ENCODE measurements around the gene APRT. TPM values are rescaled to one million over a fixed set of nuclear protein-coding genes. Genes with fewer than 3 reads are reported as not detected.
A peak's percentile ranks its signal among the peaks of the same experiment; 100 is the strongest.

The APRT gene
- total RNA-seq, 2 donors from 2014 or later: 142 to 192 TPM

DNA sequence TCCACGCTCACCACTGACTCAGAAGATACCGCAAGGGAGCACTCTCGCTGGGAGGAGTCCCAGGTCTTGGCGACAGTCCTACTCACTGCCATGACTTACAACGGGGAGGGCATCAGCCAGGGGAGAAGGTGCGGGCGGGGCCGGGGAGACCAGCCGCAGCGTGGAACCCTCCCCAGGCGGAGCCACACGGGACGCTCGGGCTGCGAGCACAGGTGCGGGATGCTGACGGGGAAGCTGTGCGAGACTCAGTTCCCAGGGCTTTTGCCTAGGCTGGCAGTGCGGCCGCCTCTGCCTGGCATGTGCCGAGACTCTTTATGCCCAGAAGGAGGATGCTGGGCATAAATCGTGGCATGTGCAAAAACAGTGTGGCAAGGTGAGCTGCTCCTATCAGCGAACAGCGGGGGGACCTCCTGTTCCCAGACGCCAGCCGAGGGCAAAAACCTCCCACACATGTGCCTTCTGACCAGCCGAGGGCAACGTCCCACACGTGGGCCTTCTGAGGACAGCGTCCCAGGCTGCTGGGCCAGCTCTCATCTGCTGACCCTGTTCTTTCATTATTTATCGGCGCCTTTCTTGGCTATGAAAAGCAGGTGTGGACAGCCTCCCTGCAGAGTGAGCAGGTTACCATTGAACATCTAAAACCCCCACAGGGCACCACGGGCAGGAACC, 38.9 kb upstream of the APRT start:
- Mint-ChIP-seq H3K36me3 (no peaks in the 10 kb centered on the region), H3K27me3 (no peaks in the 10 kb centered on the region), H3K4me1 (ENCODE audit: low read depth in 2 of 2) (peaks cover 10 to 11% of the 10 kb centered on the region in 2 donors), H3K4me3 (no peak overlapping the region), H3K9me3 (no peaks in the 10 kb centered on the region), H3K27ac (no peak overlapping the region)
- DNase-seq (ENCODE audit: low spot score) (no peak), ATAC-seq (no peak)

GRCh38 chr16:88848557-88848956, 36.8 kb upstream of the APRT start:
- ATAC-seq (peak in 1 of 2 donors; percentile 6), DNase-seq (ENCODE audit: low spot score) (no peak)
- Mint-ChIP-seq H3K27ac (no peak overlapping the region), H3K4me1 (ENCODE audit: low read depth in 2 of 2) (peaks cover 0 to 7% of the 10 kb centered on the region in 2 donors), H3K36me3 (no peaks in the 10 kb centered on the region), H3K9me3 (no peaks in the 10 kb centered on the region), H3K27me3 (no peaks in the 10 kb centered on the region), H3K4me3 (no peak overlapping the region)

GRCh38 chr16:88847654-88848053, 35.9 kb upstream of the APRT start:
- Mint-ChIP-seq H3K4me3 (no peak overlapping the region), H3K9me3 (no peaks in the 10 kb centered on the region), H3K27ac (no peak overlapping the region), H3K4me1 (ENCODE audit: low read depth in 2 of 2) (peaks cover 0 to 6% of the 10 kb centered on the region in 2 donors), H3K36me3 (no peaks in the 10 kb centered on the region), H3K27me3 (no peaks in the 10 kb centered on the region)
- DNase-seq (ENCODE audit: low spot score) (no peak), ATAC-seq (no peak)

- ATAC-seq: no peak
- Mint-ChIP-seq H3K36me3 (no peaks in the 10 kb centered on the region), H3K27me3 (no peaks in the 10 kb centered on the region), H3K4me1 (ENCODE audit: low read depth in 2 of 2) (no peaks in the 10 kb centered on the region), H3K9me3 (no peaks in the 10 kb centered on the region), H3K27ac (no peak overlapping the region), H3K4me3 (no peak overlapping the region)
- no peak for DNase-seq (ENCODE audit: low spot score)
Measured at GRCh38 chr16:88846088-88846487, 34.4 kb upstream of the APRT start.

DNA sequence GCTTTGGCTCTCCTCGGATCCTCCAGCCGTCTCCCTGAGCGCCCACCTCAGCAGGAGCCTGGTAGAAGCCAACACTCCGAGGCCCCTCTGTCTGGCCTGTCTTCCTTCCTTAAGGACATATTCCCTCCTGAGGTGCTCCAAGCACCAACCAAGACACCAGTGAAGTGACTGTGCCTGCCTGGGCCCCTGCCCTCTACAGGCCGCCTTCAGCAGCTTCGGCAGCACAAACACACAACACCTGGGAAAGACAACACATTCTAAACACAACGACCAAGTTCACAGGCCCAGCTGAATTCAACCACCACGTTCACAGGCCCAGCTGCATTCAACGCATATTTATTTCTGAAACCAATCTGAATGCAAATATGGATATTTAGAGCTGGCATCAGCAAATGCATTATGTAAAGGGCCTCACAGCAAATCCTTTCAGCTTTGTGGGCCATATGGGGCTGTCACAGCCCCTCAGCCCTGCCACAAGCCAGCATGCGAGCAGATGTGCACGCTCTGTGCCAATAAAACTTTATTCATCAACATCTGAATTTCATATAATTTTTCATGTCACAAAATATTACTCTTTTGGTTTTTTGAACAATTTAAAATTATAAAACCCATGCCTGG, 32.8 kb upstream of the APRT start:
- no peak overlapping the region for H3K4me3 Mint-ChIP-seq
- no peaks in the 10 kb centered on the region for H3K4me1 Mint-ChIP-seq (ENCODE audit: low read depth in 2 of 2)

DNA sequence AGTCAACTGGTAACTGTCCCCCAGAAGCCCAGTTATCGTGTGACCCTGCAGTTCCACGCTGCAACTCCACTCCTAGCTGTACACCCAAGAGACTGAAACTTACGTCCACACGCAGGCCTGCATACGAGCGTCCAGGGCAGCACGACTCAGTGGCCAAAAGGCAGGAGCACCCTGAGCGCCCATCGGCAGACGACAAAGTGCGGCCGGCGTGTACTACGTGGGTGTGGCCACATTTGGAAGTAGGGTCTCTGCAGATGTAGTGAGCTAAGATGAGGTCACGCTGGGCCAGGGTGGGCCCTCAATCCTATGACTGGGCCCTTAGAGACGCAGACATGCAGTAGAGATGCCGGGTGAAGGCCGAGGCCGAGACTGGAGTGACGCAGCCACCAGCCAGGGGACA, 31.5 kb upstream of the APRT start:
- Mint-ChIP-seq H3K27me3 (no peaks in the 10 kb centered on the region), H3K4me1 (ENCODE audit: low read depth in 2 of 2) (no peaks in the 10 kb centered on the region), H3K9me3 (no peaks in the 10 kb centered on the region), H3K27ac (no peak overlapping the region), H3K4me3 (no peak overlapping the region), H3K36me3 (no peaks in the 10 kb centered on the region)
- DNase-seq (ENCODE audit: low spot score) (no peak), ATAC-seq (no peak)

More for the DNA sequence above, 32.8 kb upstream of the APRT start:
- Mint-ChIP-seq H3K27ac (no peak overlapping the region), H3K27me3 (no peaks in the 10 kb centered on the region), H3K9me3 (no peaks in the 10 kb centered on the region), H3K36me3 (no peaks in the 10 kb centered on the region)
- no peak for DNase-seq (ENCODE audit: low spot score)
- ATAC-seq: no peak

DNA sequence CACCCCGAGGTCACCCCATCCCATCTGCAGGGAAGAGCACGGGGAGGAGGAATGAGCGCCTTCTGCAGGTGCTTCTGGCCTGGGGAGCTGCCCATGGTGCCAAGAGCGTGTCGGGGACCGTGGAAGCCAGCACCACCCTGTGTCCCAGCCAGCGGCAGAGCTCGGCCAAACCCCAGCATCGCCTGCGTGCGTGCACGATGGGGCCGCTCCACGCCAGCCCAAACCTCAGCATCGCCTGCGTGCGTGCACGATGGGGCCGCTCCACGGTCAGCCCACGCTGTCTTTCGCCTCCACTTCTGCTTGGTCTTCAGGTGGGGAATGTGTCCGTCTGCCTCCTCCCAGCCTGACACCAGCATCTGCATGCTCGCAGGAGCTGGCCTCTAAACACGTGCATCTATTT, 31.1 kb upstream of the APRT start:
- Mint-ChIP-seq H3K27me3 (no peaks in the 10 kb centered on the region), H3K9me3 (no peaks in the 10 kb centered on the region), H3K4me1 (ENCODE audit: low read depth in 2 of 2) (no peaks in the 10 kb centered on the region), H3K27ac (no peak overlapping the region), H3K36me3 (no peaks in the 10 kb centered on the region), H3K4me3 (no peak overlapping the region)
- no peak for ATAC-seq
- DNase-seq (ENCODE audit: low spot score): no peak

- Mint-ChIP-seq H3K27ac (no peak overlapping the region), H3K36me3 (no peaks in the 10 kb centered on the region), H3K9me3 (no peaks in the 10 kb centered on the region), H3K27me3 (no peaks in the 10 kb centered on the region), H3K4me3 (no peak overlapping the region), H3K4me1 (ENCODE audit: low read depth in 2 of 2) (no peaks in the 10 kb centered on the region)
- ATAC-seq (no peak), DNase-seq (ENCODE audit: low spot score) (no peak)
Measured at GRCh38 chr16:88842308-88842756, 30.6 kb upstream of the APRT start.

DNA sequence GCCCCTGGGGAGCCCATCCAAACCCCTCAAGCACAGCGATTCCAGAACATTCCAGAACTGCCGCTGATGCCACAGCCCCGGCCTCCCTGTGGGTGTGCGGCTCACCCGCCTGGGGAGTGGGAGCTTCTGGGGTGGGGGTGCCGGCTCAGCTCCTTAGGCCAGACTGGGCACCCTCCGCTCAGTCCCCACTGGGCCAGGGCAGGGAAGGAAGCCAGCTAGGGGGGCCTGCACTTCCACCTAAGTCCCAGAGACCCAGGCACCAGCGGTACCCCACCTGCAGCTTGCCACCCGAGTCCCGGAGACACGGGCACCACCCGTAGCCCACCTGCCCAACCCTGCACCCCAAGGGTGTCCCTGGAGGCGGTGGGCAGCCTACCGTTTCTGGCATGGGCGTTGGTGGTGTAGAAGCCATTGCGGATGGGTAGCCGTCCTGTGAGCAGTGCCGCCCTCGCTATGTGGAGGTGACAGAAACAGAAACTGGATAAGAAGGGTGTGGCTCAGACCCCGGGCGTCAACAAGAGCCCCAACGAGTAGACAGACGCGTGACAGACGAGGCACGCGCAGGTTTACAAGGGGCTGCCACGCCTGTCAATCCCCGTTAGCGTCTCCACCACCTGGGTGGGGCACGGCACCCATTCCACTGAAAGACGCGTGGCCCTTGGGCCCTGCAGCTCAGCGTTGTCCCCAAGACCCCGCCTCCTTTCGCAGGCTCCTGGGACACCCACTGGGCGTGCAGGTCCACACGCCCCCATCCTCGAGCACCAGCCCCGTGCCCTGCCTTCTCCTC, 30.0 kb upstream of the APRT start:
- H3K27ac Mint-ChIP-seq: no peak overlapping the region
- no peak overlapping the region for H3K4me3 Mint-ChIP-seq
- no peaks in the 10 kb centered on the region for H3K27me3 Mint-ChIP-seq
- no peak for DNase-seq (ENCODE audit: low spot score)
- no peak for ATAC-seq
- H3K9me3 Mint-ChIP-seq: no peaks in the 10 kb centered on the region
- H3K36me3 Mint-ChIP-seq: no peaks in the 10 kb centered on the region
- H3K4me1 Mint-ChIP-seq (ENCODE audit: low read depth in 2 of 2): no peaks in the 10 kb centered on the region

DNA sequence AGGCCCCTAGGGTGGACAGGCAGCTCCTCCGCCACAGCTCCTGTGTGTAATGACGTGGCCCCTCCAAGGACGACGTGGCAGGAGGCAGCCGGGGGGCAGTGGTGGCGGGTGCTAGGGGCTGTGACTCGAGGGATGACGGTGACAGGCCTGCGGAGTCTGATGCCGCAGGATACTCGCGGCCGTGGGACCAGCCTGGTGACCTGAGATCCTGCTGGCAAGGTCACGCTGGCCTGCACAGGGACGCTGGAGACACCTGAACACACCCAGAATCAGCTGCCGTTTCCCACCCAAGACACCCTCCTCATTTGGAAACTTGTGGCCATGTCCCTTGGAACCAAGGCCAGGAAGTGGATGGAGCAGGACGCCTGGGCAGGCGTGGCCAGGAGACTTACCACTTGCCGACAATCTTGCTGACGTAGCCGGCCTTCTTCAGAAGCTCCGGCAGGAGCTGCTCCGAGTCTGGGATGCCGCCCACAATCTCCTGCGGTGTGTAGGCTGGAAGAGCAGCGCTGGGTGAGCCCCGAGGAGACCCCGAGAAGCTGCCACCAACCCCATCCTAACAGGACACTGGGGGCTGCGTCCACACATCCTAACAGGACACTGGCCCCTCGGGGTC, 29.0 kb upstream of the APRT start:
- DNase-seq (ENCODE audit: low spot score): no peak
- Mint-ChIP-seq H3K27me3 (no peaks in the 10 kb centered on the region), H3K9me3 (no peaks in the 10 kb centered on the region), H3K4me3 (no peak overlapping the region), H3K4me1 (ENCODE audit: low read depth in 2 of 2) (no peaks in the 10 kb centered on the region), H3K36me3 (no peaks in the 10 kb centered on the region), H3K27ac (no peak overlapping the region)
- no peak for ATAC-seq

DNA sequence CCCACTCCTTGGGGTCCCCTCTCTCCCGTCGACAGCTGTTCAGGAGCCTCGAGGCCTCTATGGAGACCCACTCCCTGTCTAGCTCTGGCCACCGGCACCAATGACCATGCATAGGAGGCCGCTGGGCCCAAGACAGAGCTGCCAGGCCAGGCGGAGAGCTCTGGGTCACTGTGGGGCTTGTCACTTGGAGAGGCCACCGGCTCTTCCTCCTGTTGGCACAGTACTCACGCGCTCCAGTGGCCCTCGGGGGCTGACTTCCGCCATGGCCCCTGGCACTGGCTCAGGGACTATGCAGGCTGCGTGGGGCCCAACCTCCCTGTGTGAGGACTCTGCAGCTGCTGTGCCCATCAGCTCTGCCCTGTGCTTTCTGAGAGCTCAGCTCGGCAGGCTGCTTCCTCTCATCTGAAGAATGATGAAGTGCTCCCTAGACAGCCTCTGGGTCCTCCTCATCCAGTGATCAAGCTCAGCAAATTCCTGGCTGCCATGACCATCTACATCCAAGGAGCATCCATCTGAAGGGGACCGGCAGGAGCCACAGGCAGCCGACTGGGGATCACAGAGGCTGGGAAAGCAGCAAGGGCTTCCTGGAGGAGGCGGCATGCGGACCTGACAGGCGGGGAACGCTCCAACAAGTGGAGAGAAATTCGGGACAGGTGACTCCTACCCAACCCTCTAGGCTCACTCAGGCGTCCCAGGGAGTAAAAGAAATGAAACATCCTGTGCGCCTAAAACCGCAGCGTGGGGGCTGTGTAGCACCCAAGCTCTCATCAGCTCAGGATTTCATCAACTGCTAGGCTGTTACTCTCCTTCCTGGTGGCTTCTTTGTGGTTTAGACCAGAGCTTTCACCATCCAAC, 28.2 kb upstream of the APRT start:
- no peak overlapping the region for H3K4me3 Mint-ChIP-seq
- DNase-seq (ENCODE audit: low spot score) (no peak), ATAC-seq (peak in 1 of 2 donors; percentile 28)
- no peaks in the 10 kb centered on the region for H3K4me1 Mint-ChIP-seq (ENCODE audit: low read depth in 2 of 2)
- H3K27ac Mint-ChIP-seq: no peak overlapping the region
- H3K27me3 Mint-ChIP-seq: no peaks in the 10 kb centered on the region
- no peaks in the 10 kb centered on the region for H3K9me3 Mint-ChIP-seq
- H3K36me3 Mint-ChIP-seq: no peaks in the 10 kb centered on the region

GRCh38 chr16:88839026-88839529, 27.4 kb upstream of the APRT start:
- Mint-ChIP-seq H3K36me3 (no peaks in the 10 kb centered on the region), H3K4me1 (ENCODE audit: low read depth in 2 of 2) (no peaks in the 10 kb centered on the region), H3K27ac (no peak overlapping the region), H3K4me3 (no peak overlapping the region), H3K9me3 (no peaks in the 10 kb centered on the region), H3K27me3 (no peaks in the 10 kb centered on the region)
- DNase-seq (ENCODE audit: low spot score) (no peak), ATAC-seq (no peak)

DNA sequence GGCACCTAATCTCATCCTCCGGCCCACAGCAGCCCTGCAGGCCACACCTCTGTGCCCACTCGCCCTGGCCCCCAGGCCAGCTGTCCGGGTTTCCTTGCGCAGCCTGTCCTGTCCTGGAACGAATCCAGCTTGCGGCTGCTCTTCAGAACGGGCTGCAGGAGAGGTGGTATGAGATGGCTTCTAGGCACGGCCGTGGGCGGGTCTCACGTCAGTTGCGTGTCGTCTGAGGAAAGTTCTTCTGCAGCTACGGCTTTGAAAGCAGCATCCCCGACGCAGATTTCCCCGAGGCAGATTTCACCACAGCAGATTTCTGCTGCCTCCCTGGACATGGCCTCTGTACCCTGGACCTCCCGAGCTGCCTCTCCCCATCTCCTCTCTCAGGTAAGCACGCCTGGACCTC, 26.8 kb upstream of the APRT start:
- Mint-ChIP-seq H3K4me1 (ENCODE audit: low read depth in 2 of 2) (no peaks in the 10 kb centered on the region), H3K4me3 (no peak overlapping the region), H3K27ac (no peak overlapping the region), H3K36me3 (no peaks in the 10 kb centered on the region), H3K27me3 (no peaks in the 10 kb centered on the region), H3K9me3 (no peaks in the 10 kb centered on the region)
- no peak for ATAC-seq
- no peak for DNase-seq (ENCODE audit: low spot score)

Data from natural killer cell treated with Interleukin-12 subunit alpha and Interleukin-12 subunit beta and Interleukin-15 and Interleukin-18, amount 100 ng/mL, for 72 hours (primary cell).